ENCODE results near the gene EPHA4.
"Not testable (repeated sequence)": the region's sequence is repeated elsewhere in the genome, so short reads cannot be mapped to it uniquely, and the experiment has no call there.

EPHA4 gene

DNA sequence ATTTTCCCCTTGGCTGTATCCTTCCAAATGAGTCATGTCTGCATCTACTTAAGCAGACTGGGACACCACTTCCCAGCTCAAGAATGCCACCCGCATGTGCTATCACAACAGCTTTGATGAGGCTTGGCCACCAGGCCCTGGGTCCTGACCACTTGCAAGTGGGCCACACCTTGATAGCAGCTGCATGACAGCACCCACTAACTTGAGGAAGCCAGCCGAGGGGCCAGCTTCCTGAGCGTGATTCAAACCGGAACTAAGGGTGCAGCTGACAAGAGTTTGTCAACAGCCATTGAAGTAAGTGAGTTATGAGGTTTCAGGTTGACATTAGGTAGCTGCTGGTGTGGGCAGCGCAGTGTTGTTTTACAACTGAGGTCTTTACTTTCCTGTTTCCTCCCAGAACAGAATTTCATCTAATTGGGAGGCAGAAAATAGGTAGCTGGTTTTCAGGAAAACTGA is 54.4 kb downstream of the EPHA4 start:
- intact Hi-C loops (cut with DNase I) = no loop called here
- DNase-seq = no peak

DNA sequence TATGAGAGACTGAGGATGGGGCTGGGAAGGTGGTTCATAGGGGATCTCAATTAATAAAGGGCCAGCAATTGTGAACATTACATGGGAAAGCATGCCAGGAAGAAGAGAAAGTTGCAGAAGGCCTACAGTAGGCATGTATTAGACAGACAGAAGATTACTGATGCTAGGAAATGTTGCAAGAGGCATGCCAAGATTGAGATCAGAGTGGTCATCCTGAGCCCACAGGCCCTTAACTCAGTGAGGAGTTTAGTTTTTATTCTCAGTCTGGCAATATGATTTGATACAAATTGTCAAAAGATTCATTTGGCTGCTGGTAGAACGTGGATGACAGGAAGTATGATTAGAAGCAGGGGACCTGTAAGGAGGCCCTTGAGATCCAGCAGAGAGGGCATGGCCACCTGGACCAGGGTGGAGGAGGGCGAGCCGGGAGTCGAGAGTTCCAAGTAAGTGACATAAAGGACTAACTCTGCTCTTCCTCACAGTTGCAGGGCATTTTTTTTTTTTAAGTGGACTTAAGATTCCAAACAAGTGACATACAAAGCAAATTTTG is 54.9 kb downstream of the EPHA4 start:
- intact Hi-C loops (cut with DNase I) = no loop called here
- DNase-seq = no peak

DNA sequence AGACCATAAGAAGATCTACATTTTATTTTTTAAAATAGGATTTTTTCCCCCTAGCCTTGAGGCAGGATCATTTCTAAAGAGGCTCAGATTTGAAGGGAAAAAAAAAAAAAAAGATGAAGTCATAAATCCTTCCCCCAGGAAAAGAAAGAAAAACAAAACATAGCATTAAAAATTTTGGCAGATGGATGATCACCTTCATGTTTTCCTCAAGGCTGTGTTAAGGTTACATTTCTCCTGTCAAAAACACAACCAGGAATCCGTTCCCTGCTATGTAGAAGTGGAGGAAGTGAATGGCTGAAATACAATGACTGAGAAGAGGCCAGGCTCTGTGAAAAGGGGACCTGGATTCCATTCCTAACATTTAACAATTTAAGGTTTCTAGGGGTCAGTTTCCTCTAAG is 56.2 kb downstream of the EPHA4 start:
- no peak for DNase-seq
- intact Hi-C loops (cut with DNase I) = no loop called here

- no peak for DNase-seq
- intact Hi-C loops (cut with DNase I) = no loop called here
These were observed 57.6 kb downstream of the EPHA4 start for GRCh38 chr2:221514305-221515040.

GRCh38 chr2:221513232-221513631 is 58.9 kb downstream of the EPHA4 start:
- intact Hi-C loops (cut with DNase I) = no loop called here
- no peak for DNase-seq

DNA sequence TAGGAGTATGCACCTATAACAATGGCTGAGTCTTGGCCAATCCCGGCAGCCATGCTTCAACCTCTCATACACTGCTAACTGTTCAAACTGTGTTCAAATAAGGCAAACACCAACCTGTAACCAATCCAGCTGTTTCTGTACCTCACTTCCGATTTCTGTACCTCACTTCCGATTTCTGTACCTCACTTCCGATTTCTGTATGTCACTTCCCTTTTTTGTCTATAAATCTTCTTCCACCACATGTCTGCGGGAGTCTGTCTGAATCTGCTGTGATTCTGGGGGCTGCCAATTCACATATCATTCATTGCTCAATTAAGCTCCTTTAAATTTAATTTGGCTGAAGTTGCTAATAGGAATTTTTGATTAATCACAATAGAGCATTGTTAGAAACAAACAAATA is 60.8 kb downstream of the EPHA4 start:
- peak in 1 of 42 donors; percentile 33 for DNase-seq
- intact Hi-C loops (cut with DNase I) = not testable (repeated sequence)

GRCh38 chr2:221506469-221506868 is 65.6 kb downstream of the EPHA4 start:
- intact Hi-C loops (cut with DNase I) = no loop called here
- no peak for DNase-seq

DNA sequence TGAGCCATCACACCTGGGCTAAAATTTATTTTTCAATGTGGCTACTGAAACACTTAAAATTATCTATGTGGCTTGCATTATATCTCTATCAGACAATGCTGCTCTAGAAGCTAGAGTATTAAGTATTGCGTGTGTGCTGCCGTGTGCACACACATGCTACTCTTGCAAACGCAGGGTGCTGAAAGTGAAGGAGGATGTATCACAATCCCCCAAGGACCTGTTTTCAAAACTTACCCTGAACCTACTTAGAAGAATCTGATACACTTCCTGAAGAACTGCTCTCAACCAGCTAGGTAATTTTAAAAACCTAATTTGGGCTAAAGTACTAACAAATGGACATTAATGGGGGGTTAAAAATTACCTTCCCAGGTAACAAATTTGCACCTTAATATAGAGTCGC is 66.5 kb downstream of the EPHA4 start:
- DNase-seq = no peak
- intact Hi-C loops (cut with DNase I) = no loop called here

DNA sequence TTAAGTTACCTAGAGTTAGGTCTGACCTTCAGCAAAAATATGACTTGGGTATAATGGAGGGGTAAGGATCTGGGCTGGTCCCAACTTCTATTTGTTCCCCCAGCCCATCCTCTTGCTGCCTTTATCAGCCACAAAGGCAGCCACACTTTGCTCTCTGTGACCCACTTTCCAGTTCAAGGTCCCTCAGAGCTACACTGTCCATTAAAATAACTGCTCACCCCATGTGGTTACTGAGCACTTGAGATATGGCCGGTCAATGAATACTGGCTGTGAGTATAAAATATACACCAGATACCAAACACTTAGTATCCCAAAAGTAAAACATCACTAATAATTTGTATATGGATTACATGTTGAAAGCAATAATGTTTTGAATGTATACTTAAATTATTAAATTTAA is 67.2 kb downstream of the EPHA4 start:
- intact Hi-C loops (cut with DNase I) = no loop called here
- DNase-seq = no peak

DNA sequence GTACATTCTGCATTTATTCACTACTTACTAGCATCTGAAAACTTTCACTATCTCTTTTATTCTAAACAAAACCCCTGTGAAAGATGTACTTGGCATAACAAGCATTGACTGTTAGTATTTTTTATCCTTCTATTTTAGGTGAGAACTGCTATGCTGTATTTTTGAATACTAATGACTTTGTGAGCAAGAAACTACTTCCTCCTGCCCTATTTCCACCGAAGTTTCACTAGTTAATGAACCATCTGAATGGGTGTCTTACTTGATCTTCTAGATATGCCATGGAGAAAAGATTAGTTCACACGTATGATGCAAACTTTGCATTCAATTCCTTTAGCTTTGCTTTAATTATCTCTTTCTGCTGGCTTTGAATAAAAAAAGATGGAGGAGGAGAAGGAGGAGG is 68.1 kb downstream of the EPHA4 start:
- no peak for DNase-seq
- intact Hi-C loops (cut with DNase I) = no loop called here

GRCh38 chr2:221502270-221503010 is 69.7 kb downstream of the EPHA4 start:
- no peak for DNase-seq
- intact Hi-C loops (cut with DNase I) = no loop called here

GRCh38 chr2:221501883-221502269 is 70.2 kb downstream of the EPHA4 start:
- intact Hi-C loops (cut with DNase I) = no loop called here
- no peak for DNase-seq

- DNase-seq = no peak
- intact Hi-C loops (cut with DNase I) = no loop called here
These were observed 70.8 kb downstream of the EPHA4 start for GRCh38 chr2:221501210-221501882.

GRCh38 chr2:221500501-221501209 is 71.4 kb downstream of the EPHA4 start:
- no peak for DNase-seq
- intact Hi-C loops (cut with DNase I) = no loop called here

DNA sequence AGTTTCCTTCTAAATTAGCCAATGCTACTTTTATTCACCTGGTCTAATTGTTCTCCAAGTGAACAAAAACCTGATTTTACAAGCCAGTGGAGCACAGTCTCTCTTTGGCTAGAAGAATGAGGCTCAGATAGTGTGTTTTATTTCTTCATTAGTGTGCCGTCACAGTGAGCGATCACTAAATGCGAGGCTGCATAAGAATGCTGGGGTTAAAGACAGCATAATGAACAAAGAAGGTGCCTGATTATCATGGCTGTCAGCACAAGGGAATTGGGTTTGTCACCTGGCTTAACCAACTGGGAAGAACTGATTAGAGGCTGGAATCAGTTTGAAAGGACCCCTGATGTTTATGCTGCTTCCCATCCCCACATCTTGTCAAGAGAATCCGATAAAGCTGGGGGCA is 76.4 kb downstream of the EPHA4 start:
- intact Hi-C loops (cut with DNase I) = no loop called here
- DNase-seq = no peak

GRCh38 chr2:221494556-221494955 is 77.5 kb downstream of the EPHA4 start:
- intact Hi-C loops (cut with DNase I) = no loop called here
- no peak for DNase-seq

GRCh38 chr2:221493391-221493790 is 78.7 kb downstream of the EPHA4 start:
- intact Hi-C loops (cut with DNase I) = no loop called here
- peak in 1 of 42 donors; percentile 14 for DNase-seq

DNA sequence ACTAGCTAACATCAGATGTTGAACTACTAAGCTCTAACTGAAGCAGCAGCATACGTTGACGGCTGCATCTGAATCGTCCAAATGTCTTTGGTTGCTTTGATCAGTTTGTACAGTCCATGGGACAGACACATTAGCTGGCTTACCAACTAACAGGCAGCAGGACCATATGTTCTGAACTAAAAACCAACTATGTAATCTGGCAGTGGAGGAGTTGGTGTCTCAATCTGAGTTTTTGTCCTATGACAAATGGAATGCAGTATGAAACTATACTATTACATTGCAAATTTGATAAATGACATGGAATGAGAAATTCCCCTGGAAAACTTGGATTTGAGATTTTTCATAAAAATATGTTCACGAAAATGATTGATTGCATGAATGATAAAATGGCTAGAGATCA is 79.5 kb downstream of the EPHA4 start:
- DNase-seq = no peak
- intact Hi-C loops (cut with DNase I) = no loop called here

GRCh38 chr2:221490506-221491060 is 81.5 kb downstream of the EPHA4 start:
- intact Hi-C loops (cut with DNase I) = no loop called here

More at GRCh38 chr2:221490506-221491060, 81.5 kb downstream of the EPHA4 start:
- no peak for DNase-seq
